ENCODE data around the gene RAD51AP1. TPM values are rescaled to one million over a fixed set of nuclear protein-coding genes. Genes with fewer than 3 reads are reported as not detected.

The RAD51AP1 gene
- total RNA-seq, 1 donor from 2014 or later, result 34.1 TPM

GRCh38 chr12:4556735-4557530 lies 18.2 kb downstream of the RAD51AP1 start:
- no peak overlapping the region for H3K27ac Mint-ChIP-seq
- peaks cover 24% of the 10 kb centered on the region for H3K36me3 Mint-ChIP-seq (ENCODE audit: low read depth)

GRCh38 chr12:4557586-4557985 lies 18.9 kb downstream of the RAD51AP1 start:
- Mint-ChIP-seq H3K36me3 (ENCODE audit: low read depth) (peaks cover 28% of the 10 kb centered on the region), H3K9me3 (no peaks in the 10 kb centered on the region), H3K27me3 (ENCODE audit: insufficient read depth) (no peaks in the 10 kb centered on the region), H3K27ac (no peak overlapping the region), H3K4me3 (no peak overlapping the region), H3K4me1 (ENCODE audit: low read depth) (peaks cover 9% of the 10 kb centered on the region)
- intact Hi-C loops (cut with micrococcal nuclease), result no loop called here
- DNase-seq (ENCODE audit: low spot score), result no peak

More at GRCh38 chr12:4556735-4557530, 18.2 kb downstream of the RAD51AP1 start:
- intact Hi-C loops (cut with micrococcal nuclease), result no loop called here
- Mint-ChIP-seq H3K4me3 (no peak overlapping the region), H3K4me1 (ENCODE audit: low read depth) (peaks cover 3% of the 10 kb centered on the region), H3K9me3 (no peaks in the 10 kb centered on the region), H3K27me3 (ENCODE audit: insufficient read depth) (no peaks in the 10 kb centered on the region)
- DNase-seq (ENCODE audit: low spot score), result no peak

- intact Hi-C loops (cut with micrococcal nuclease), result no loop called here
- Mint-ChIP-seq H3K27me3 (ENCODE audit: insufficient read depth) (no peaks in the 10 kb centered on the region), H3K9me3 (no peaks in the 10 kb centered on the region), H3K27ac (no peak overlapping the region), H3K36me3 (ENCODE audit: low read depth) (peaks cover 28% of the 10 kb centered on the region), H3K4me1 (ENCODE audit: low read depth) (peaks cover 13% of the 10 kb centered on the region), H3K4me3 (no peak overlapping the region)
- no peak for DNase-seq (ENCODE audit: low spot score)
Measured at GRCh38 chr12:4558171-4558570, 19.5 kb downstream of the RAD51AP1 start.

GRCh38 chr12:4562034-4562657 lies 23.5 kb downstream of the RAD51AP1 start, which contains the start of gene DYRK4:
DYRK4 (plus strand) TSS chr12:4562208; CDS start chr12:4562246, 38 bp downstream.
- DNase-seq (ENCODE audit: low spot score), result no peak
- intact Hi-C loops (cut with micrococcal nuclease), result no loop called here
- peaks cover 21% of the 10 kb centered on the region for H3K36me3 Mint-ChIP-seq (ENCODE audit: low read depth)
- H3K4me1 Mint-ChIP-seq (ENCODE audit: low read depth), result peaks cover 26% of the 10 kb centered on the region
- H3K9me3 Mint-ChIP-seq, result no peaks in the 10 kb centered on the region
- no peak within 1 kb of the TSS for H3K27ac Mint-ChIP-seq
- H3K27me3 Mint-ChIP-seq (ENCODE audit: insufficient read depth), result no peaks in the 10 kb centered on the region
- no peak within 1 kb of the TSS for H3K4me3 Mint-ChIP-seq

- no peak overlapping the region for H3K27ac Mint-ChIP-seq
- H3K9me3 Mint-ChIP-seq, result no peaks in the 10 kb centered on the region
- intact Hi-C loops (cut with micrococcal nuclease), result no loop called here
- H3K4me3 Mint-ChIP-seq, result no peak overlapping the region
- H3K4me1 Mint-ChIP-seq (ENCODE audit: low read depth), result peaks cover 26% of the 10 kb centered on the region
- no peaks in the 10 kb centered on the region for H3K27me3 Mint-ChIP-seq (ENCODE audit: insufficient read depth)
- H3K36me3 Mint-ChIP-seq (ENCODE audit: low read depth), result peaks cover 19% of the 10 kb centered on the region
- no peak for DNase-seq (ENCODE audit: low spot score)
Measured at GRCh38 chr12:4563336-4563735, 24.6 kb downstream of the RAD51AP1 start.

- DNase-seq (ENCODE audit: low spot score), result no peak
- Mint-ChIP-seq H3K36me3 (ENCODE audit: low read depth) (peaks cover 19% of the 10 kb centered on the region), H3K9me3 (no peaks in the 10 kb centered on the region), H3K4me3 (peak overlapping the region; percentile 57), H3K27me3 (ENCODE audit: insufficient read depth) (no peaks in the 10 kb centered on the region), H3K27ac (no peak overlapping the region), H3K4me1 (ENCODE audit: low read depth) (peaks cover 26% of the 10 kb centered on the region)
- intact Hi-C loops (cut with micrococcal nuclease), result no loop called here
Measured at GRCh38 chr12:4564818-4565217, 26.1 kb downstream of the RAD51AP1 start.

GRCh38 chr12:4566474-4566873 lies 27.8 kb downstream of the RAD51AP1 start:
- no peak overlapping the region for H3K27ac Mint-ChIP-seq
- no peaks in the 10 kb centered on the region for H3K9me3 Mint-ChIP-seq
- no peak for DNase-seq (ENCODE audit: low spot score)
- no peak overlapping the region for H3K4me3 Mint-ChIP-seq
- peaks cover 9% of the 10 kb centered on the region for H3K36me3 Mint-ChIP-seq (ENCODE audit: low read depth)
- intact Hi-C loops (cut with micrococcal nuclease), result no loop called here
- peaks cover 26% of the 10 kb centered on the region for H3K4me1 Mint-ChIP-seq (ENCODE audit: low read depth)
- H3K27me3 Mint-ChIP-seq (ENCODE audit: insufficient read depth), result no peaks in the 10 kb centered on the region

- Mint-ChIP-seq H3K4me1 (ENCODE audit: low read depth) (peaks cover 19% of the 10 kb centered on the region), H3K36me3 (ENCODE audit: low read depth) (peaks cover 8% of the 10 kb centered on the region), H3K27me3 (ENCODE audit: insufficient read depth) (no peaks in the 10 kb centered on the region), H3K9me3 (no peaks in the 10 kb centered on the region), H3K27ac (no peak overlapping the region), H3K4me3 (no peak overlapping the region)
- intact Hi-C loops (cut with micrococcal nuclease), result no loop called here
- no peak for DNase-seq (ENCODE audit: low spot score)
Measured at GRCh38 chr12:4567073-4567881, 28.6 kb downstream of the RAD51AP1 start.

GRCh38 chr12:4569261-4569660 lies 30.6 kb downstream of the RAD51AP1 start:
- Mint-ChIP-seq H3K36me3 (ENCODE audit: low read depth) (peaks cover 5% of the 10 kb centered on the region), H3K27me3 (ENCODE audit: insufficient read depth) (no peaks in the 10 kb centered on the region), H3K27ac (no peak overlapping the region), H3K9me3 (no peaks in the 10 kb centered on the region), H3K4me1 (ENCODE audit: low read depth) (peaks cover 8% of the 10 kb centered on the region), H3K4me3 (no peak overlapping the region)
- intact Hi-C loops (cut with micrococcal nuclease), result no loop called here
- DNase-seq (ENCODE audit: low spot score), result no peak

GRCh38 chr12:4572680-4573079 lies 34.0 kb downstream of the RAD51AP1 start:
- Mint-ChIP-seq H3K36me3 (ENCODE audit: low read depth) (no peaks in the 10 kb centered on the region), H3K9me3 (no peaks in the 10 kb centered on the region), H3K27me3 (ENCODE audit: insufficient read depth) (no peaks in the 10 kb centered on the region), H3K27ac (no peak overlapping the region), H3K4me1 (ENCODE audit: low read depth) (no peaks in the 10 kb centered on the region), H3K4me3 (no peak overlapping the region)
- intact Hi-C loops (cut with micrococcal nuclease), result no loop called here
- DNase-seq (ENCODE audit: low spot score), result no peak

- Mint-ChIP-seq H3K27ac (no peak overlapping the region), H3K36me3 (ENCODE audit: low read depth) (no peaks in the 10 kb centered on the region), H3K4me1 (ENCODE audit: low read depth) (no peaks in the 10 kb centered on the region), H3K9me3 (no peaks in the 10 kb centered on the region), H3K27me3 (ENCODE audit: insufficient read depth) (no peaks in the 10 kb centered on the region), H3K4me3 (no peak overlapping the region)
- no peak for DNase-seq (ENCODE audit: low spot score)
- intact Hi-C loops (cut with micrococcal nuclease), result loop anchor here (2.0 kb wide), 1 partner anchor 179 kb away; no protein-coding TSS in a partner anchor
Measured at GRCh38 chr12:4579305-4580102, 40.8 kb downstream of the RAD51AP1 start.

- Mint-ChIP-seq H3K9me3 (no peaks in the 10 kb centered on the region), H3K4me1 (ENCODE audit: low read depth) (no peaks in the 10 kb centered on the region), H3K27ac (no peak overlapping the region), H3K36me3 (ENCODE audit: low read depth) (no peaks in the 10 kb centered on the region), H3K27me3 (ENCODE audit: insufficient read depth) (peaks cover 2% of the 10 kb centered on the region), H3K4me3 (no peak overlapping the region)
- DNase-seq (ENCODE audit: low spot score), result no peak
- intact Hi-C loops (cut with micrococcal nuclease), result no loop called here
Measured at GRCh38 chr12:4580281-4580688, 41.6 kb downstream of the RAD51AP1 start.

All from activated T-helper 1 cell treated with anti-CD3 and anti-CD28 coated beads, Interleukin-12 subunit alpha, Interleukin-12 subunit beta, Interleukin-2, Interleukin-4 antibody, amounts not matched to agents 30 ng/mL and 10 ng/mL and 1 ng/mL, durations not matched to agents 14 hours and 24 hours and 36 hours (primary cell).